ENCODE data around the gene DSG2.

Gene DSG2

GRCh38 chr18:31510319-31510718 is 12.3 kb downstream of the DSG2 start:
- H3K4me1 Mint-ChIP-seq (ENCODE audit: low read depth): no peaks in the 10 kb centered on the region
- DNase-seq: no peak

GRCh38 chr18:31511098-31511497 is 13.1 kb downstream of the DSG2 start:
- DNase-seq: no peak
- Mint-ChIP-seq H3K27ac (no peak overlapping the region), H3K36me3 (ENCODE audit: low read depth) (no peaks in the 10 kb centered on the region)

More at GRCh38 chr18:31510319-31510718, 12.3 kb downstream of the DSG2 start:
- H3K9me3 Mint-ChIP-seq: no peaks in the 10 kb centered on the region
- peaks cover 16% of the 10 kb centered on the region for H3K27me3 Mint-ChIP-seq
- H3K36me3 Mint-ChIP-seq (ENCODE audit: low read depth): no peaks in the 10 kb centered on the region
- H3K4me3 Mint-ChIP-seq: no peak overlapping the region
- H3K27ac Mint-ChIP-seq: no peak overlapping the region

GRCh38 chr18:31512203-31512764 is 14.3 kb downstream of the DSG2 start:
- no peaks in the 10 kb centered on the region for H3K4me1 Mint-ChIP-seq (ENCODE audit: low read depth)
- H3K36me3 Mint-ChIP-seq (ENCODE audit: low read depth): no peaks in the 10 kb centered on the region
- no peaks in the 10 kb centered on the region for H3K9me3 Mint-ChIP-seq
- H3K27ac Mint-ChIP-seq: no peak overlapping the region
- no peak overlapping the region for H3K4me3 Mint-ChIP-seq
- no peak for DNase-seq
- peaks cover 12% of the 10 kb centered on the region for H3K27me3 Mint-ChIP-seq

More at GRCh38 chr18:31511098-31511497, 13.1 kb downstream of the DSG2 start:
- H3K4me1 Mint-ChIP-seq (ENCODE audit: low read depth): no peaks in the 10 kb centered on the region
- H3K9me3 Mint-ChIP-seq: no peaks in the 10 kb centered on the region
- H3K27me3 Mint-ChIP-seq: peaks cover 16% of the 10 kb centered on the region
- no peak overlapping the region for H3K4me3 Mint-ChIP-seq

- Mint-ChIP-seq H3K4me3 (no peak overlapping the region), H3K27ac (no peak overlapping the region), H3K36me3 (ENCODE audit: low read depth) (no peaks in the 10 kb centered on the region), H3K4me1 (ENCODE audit: low read depth) (no peaks in the 10 kb centered on the region), H3K27me3 (peaks cover 9% of the 10 kb centered on the region), H3K9me3 (no peaks in the 10 kb centered on the region)
- no peak for DNase-seq
These were observed 15.4 kb downstream of the DSG2 start for GRCh38 chr18:31513189-31513935.

- H3K9me3 Mint-ChIP-seq: no peaks in the 10 kb centered on the region
- H3K36me3 Mint-ChIP-seq (ENCODE audit: low read depth): no peaks in the 10 kb centered on the region
- H3K4me1 Mint-ChIP-seq (ENCODE audit: low read depth): no peaks in the 10 kb centered on the region
- no peak overlapping the region for H3K27ac Mint-ChIP-seq
- no peak for DNase-seq
- no peak overlapping the region for H3K4me3 Mint-ChIP-seq
- peaks cover 3% of the 10 kb centered on the region for H3K27me3 Mint-ChIP-seq
These were observed 18.5 kb downstream of the DSG2 start for GRCh38 chr18:31516437-31516836.

GRCh38 chr18:31526374-31526773 is 28.4 kb downstream of the DSG2 start:
- Mint-ChIP-seq H3K27ac (no peak overlapping the region), H3K4me1 (ENCODE audit: low read depth) (no peaks in the 10 kb centered on the region), H3K36me3 (ENCODE audit: low read depth) (no peaks in the 10 kb centered on the region), H3K9me3 (no peaks in the 10 kb centered on the region), H3K4me3 (no peak overlapping the region), H3K27me3 (peaks cover 4% of the 10 kb centered on the region)
- DNase-seq: no peak

GRCh38 chr18:31533236-31533635 is 35.3 kb downstream of the DSG2 start:
- Mint-ChIP-seq H3K27me3 (no peaks in the 10 kb centered on the region), H3K4me3 (no peak overlapping the region), H3K4me1 (ENCODE audit: low read depth) (no peaks in the 10 kb centered on the region), H3K36me3 (ENCODE audit: low read depth) (no peaks in the 10 kb centered on the region), H3K9me3 (no peaks in the 10 kb centered on the region), H3K27ac (no peak overlapping the region)
- DNase-seq: no peak

- Mint-ChIP-seq H3K4me3 (no peak overlapping the region), H3K27ac (no peak overlapping the region), H3K4me1 (ENCODE audit: low read depth) (no peaks in the 10 kb centered on the region), H3K9me3 (no peaks in the 10 kb centered on the region), H3K36me3 (ENCODE audit: low read depth) (no peaks in the 10 kb centered on the region), H3K27me3 (no peaks in the 10 kb centered on the region)
- DNase-seq: no peak
These were observed 40.9 kb downstream of the DSG2 start for GRCh38 chr18:31538837-31539236.

- DNase-seq: no peak
- no peaks in the 10 kb centered on the region for H3K4me1 Mint-ChIP-seq (ENCODE audit: low read depth)
- H3K4me3 Mint-ChIP-seq: no peak overlapping the region
- H3K9me3 Mint-ChIP-seq: no peaks in the 10 kb centered on the region
- H3K36me3 Mint-ChIP-seq (ENCODE audit: low read depth): no peaks in the 10 kb centered on the region
- H3K27ac Mint-ChIP-seq: no peak overlapping the region
- H3K27me3 Mint-ChIP-seq: no peaks in the 10 kb centered on the region
These were observed 48.5 kb downstream of the DSG2 start for GRCh38 chr18:31546476-31546875.

GRCh38 chr18:31548853-31549252 is 50.9 kb downstream of the DSG2 start:
- Mint-ChIP-seq H3K4me1 (ENCODE audit: low read depth) (no peaks in the 10 kb centered on the region), H3K9me3 (no peaks in the 10 kb centered on the region), H3K27ac (no peak overlapping the region), H3K4me3 (no peak overlapping the region), H3K27me3 (peaks cover 2% of the 10 kb centered on the region), H3K36me3 (ENCODE audit: low read depth) (no peaks in the 10 kb centered on the region)
- DNase-seq: no peak

- peaks cover 3% of the 10 kb centered on the region for H3K27me3 Mint-ChIP-seq
- H3K36me3 Mint-ChIP-seq (ENCODE audit: low read depth): no peaks in the 10 kb centered on the region
- H3K4me3 Mint-ChIP-seq: no peak overlapping the region
- no peaks in the 10 kb centered on the region for H3K9me3 Mint-ChIP-seq
- no peak for DNase-seq
- H3K27ac Mint-ChIP-seq: no peak overlapping the region
- H3K4me1 Mint-ChIP-seq (ENCODE audit: low read depth): no peaks in the 10 kb centered on the region
These were observed 51.4 kb downstream of the DSG2 start for GRCh38 chr18:31549416-31549815.

- Mint-ChIP-seq H3K36me3 (ENCODE audit: low read depth) (no peaks in the 10 kb centered on the region), H3K27me3 (peaks cover 14% of the 10 kb centered on the region), H3K9me3 (no peaks in the 10 kb centered on the region), H3K4me3 (no peak overlapping the region), H3K27ac (no peak overlapping the region), H3K4me1 (ENCODE audit: low read depth) (no peaks in the 10 kb centered on the region)
- DNase-seq: no peak
These were observed 53.9 kb downstream of the DSG2 start for GRCh38 chr18:31551883-31552282.

- DNase-seq: no peak
- H3K27ac Mint-ChIP-seq: no peak overlapping the region
- H3K36me3 Mint-ChIP-seq (ENCODE audit: low read depth): no peaks in the 10 kb centered on the region
- H3K27me3 Mint-ChIP-seq: peaks cover 16% of the 10 kb centered on the region
- H3K4me1 Mint-ChIP-seq (ENCODE audit: low read depth): no peaks in the 10 kb centered on the region
- no peak overlapping the region for H3K4me3 Mint-ChIP-seq
- no peaks in the 10 kb centered on the region for H3K9me3 Mint-ChIP-seq
These were observed 55.8 kb downstream of the DSG2 start for GRCh38 chr18:31553800-31554199.

GRCh38 chr18:31554776-31555175 is 56.8 kb downstream of the DSG2 start:
- no peak overlapping the region for H3K27ac Mint-ChIP-seq
- H3K27me3 Mint-ChIP-seq: peaks cover 16% of the 10 kb centered on the region
- no peaks in the 10 kb centered on the region for H3K4me1 Mint-ChIP-seq (ENCODE audit: low read depth)
- no peak overlapping the region for H3K4me3 Mint-ChIP-seq
- H3K9me3 Mint-ChIP-seq: no peaks in the 10 kb centered on the region
- DNase-seq: no peak
- no peaks in the 10 kb centered on the region for H3K36me3 Mint-ChIP-seq (ENCODE audit: low read depth)

GRCh38 chr18:31555971-31556747 is 58.2 kb downstream of the DSG2 start:
- Mint-ChIP-seq H3K4me1 (ENCODE audit: low read depth) (no peaks in the 10 kb centered on the region), H3K27ac (no peak overlapping the region), H3K4me3 (no peak overlapping the region), H3K9me3 (no peaks in the 10 kb centered on the region), H3K27me3 (peaks cover 21% of the 10 kb centered on the region), H3K36me3 (ENCODE audit: low read depth) (no peaks in the 10 kb centered on the region)
- no peak for DNase-seq
